B cell (primary cell): Measurements from ENCODE around the gene PRSS23. TPM values are rescaled to one million over a fixed set of nuclear protein-coding genes. Genes with fewer than 3 reads are reported as not detected.

Experiments used
- ATAC-seq: fragments of 200-7000 bp; cut with Tn5 transposase; one replicate; pipeline ENCODE4 v1.10.0; 2021; ENCODE audit warnings: low read depth, mild to moderate bottlenecking, moderate number of reproducible peaks, moderate library complexity
- CTCF ChIA-PET: fragments of 350-600 bp; sonication (Branson Sonifier 250); formaldehyde crosslinking; loops from one replicate; lab custom pipeline; 2021; ENCODE audit warnings: antibody characterized with exemption, inconsistent platforms; lab: Charles Lee
- POLR2A ChIA-PET: fragments of 350-600 bp; sonication (Branson Sonifier 250); formaldehyde crosslinking; loops from one replicate; lab custom pipeline; 2021; ENCODE audit warnings: antibody characterized with exemption; lab: Charles Lee
- DNase-seq: peaks from one replicate; pipeline ENCODE4 v3.0.0; 2013
- H2AFZ ChIP-seq: 2 replicates; pipeline ENCODE4 v1.6.1; 2012; ENCODE audit warnings: mild to moderate bottlenecking, low read depth, low read length; ENCODE audit not compliant: insufficient read depth, poor library complexity, severe bottlenecking
- H3K27ac ChIP-seq, 2 donors: 1 replicate in 1 of 2; 2 replicates in 1 of 2; pipeline ENCODE4 v1.5.1; 2012 to 2013; ENCODE audit warnings: low read length in 2 of 2, mild to moderate bottlenecking in 2 of 2, moderate library complexity in 1 of 2
- H3K27me3 ChIP-seq, 4 experiments: fragments of 200-600 bp in 1 of 4; sonication (generic) in 1 of 4; replicated peaks in 1 of 4; 1 replicate in 2 of 4; 2 replicates in 2 of 4; pipeline versions ENCODE4 v1.6.1 to v1.7.0; 2013 to 2016; ENCODE audit warnings: low read length in 3 of 4, mild to moderate bottlenecking in 2 of 4, mixed read lengths in 1 of 4, moderate library complexity in 1 of 4; ENCODE audit not compliant: insufficient read depth in 4 of 4, control insufficient read depth in 3 of 4; ENCODE audit errors: control extremely low read depth in 1 of 4
- H3K36me3 ChIP-seq, 2 experiments: replicated peaks in 1 of 2; 1 replicate in 1 of 2; 2 replicates in 1 of 2; pipeline versions ENCODE4 v1.6.1 to v1.7.1; 2013; ENCODE audit warnings: low read length in 1 of 2; ENCODE audit not compliant: insufficient read depth in 2 of 2, control insufficient read depth in 1 of 2; ENCODE audit errors: control extremely low read depth in 1 of 2, extremely low read depth in 1 of 2
- H3K4me1 ChIP-seq, 2 donors: fragments of 200-600 bp in 1 of 2; sonication (generic) in 1 of 2; 1 replicate in 1 of 2; 2 replicates in 1 of 2; pipeline versions ENCODE4 v1.5.1 to v1.6.1; 2013 to 2017; ENCODE audit warnings: low read length in 2 of 2; ENCODE audit not compliant: control insufficient read depth in 2 of 2, insufficient read depth in 2 of 2
- H3K4me2 ChIP-seq: replicated peaks from 2 replicates; pipeline ENCODE3; 2012; ENCODE audit warnings: mild to moderate bottlenecking, low read depth, low read length; ENCODE audit not compliant: poor library complexity, severe bottlenecking
- H3K4me3 ChIP-seq, 5 experiments: fragments of 200-600 bp in 1 of 5; sonication (generic) in 1 of 5; 1 replicate in 3 of 5; 2 replicates in 2 of 5; pipeline versions ENCODE4 v1.5.1 to v1.7.0; 2011 to 2016; ENCODE audit warnings: low read length in 4 of 5, mild to moderate bottlenecking in 4 of 5, low read depth in 2 of 5, control low read depth in 1 of 5, moderate library complexity in 1 of 5; ENCODE audit not compliant: insufficient read depth in 1 of 5; ENCODE audit errors: control extremely low read depth in 1 of 5, extremely low read depth in 1 of 5
- H3K79me2 ChIP-seq: fragments of 200-600 bp; sonication (generic); one replicate; pipeline ENCODE4 v1.6.0; 2016; ENCODE audit warnings: low read length; ENCODE audit not compliant: control insufficient read depth, insufficient read depth
- H3K9ac ChIP-seq: fragments of 200-600 bp; sonication (generic); 2 replicates; pipeline ENCODE4 v1.6.1; 2017; ENCODE audit warnings: mild to moderate bottlenecking, low read length, moderate library complexity
- H3K9me3 ChIP-seq, 3 donors: one replicate each; pipeline versions ENCODE4 v1.6.1 to v1.7.1; 2013; ENCODE audit warnings: low read length in 2 of 3; ENCODE audit not compliant: control insufficient read depth in 2 of 3, insufficient read depth in 1 of 3; ENCODE audit errors: control extremely low read depth in 1 of 3
- H4K20me1 ChIP-seq: 2 replicates; pipeline ENCODE4 v1.6.0; 2012; ENCODE audit warnings: mild to moderate bottlenecking, low read length; ENCODE audit not compliant: insufficient read depth, control insufficient read depth, poor library complexity, severe bottlenecking
- H3K27ac Mint-ChIP-seq: one replicate; pipeline ENCODE4 v1.8.0; 2021; ENCODE audit warnings: mixed read lengths
- H3K27me3 Mint-ChIP-seq: one replicate; pipeline ENCODE4 v1.8.0; 2021; ENCODE audit warnings: mixed read lengths
- H3K4me1 Mint-ChIP-seq: one replicate; pipeline ENCODE4 v1.8.0; 2021; ENCODE audit warnings: mixed read lengths
- H3K4me3 Mint-ChIP-seq: one replicate; pipeline ENCODE4 v1.8.0; 2021; ENCODE audit warnings: mixed read lengths
- H3K9me3 Mint-ChIP-seq: one replicate; pipeline ENCODE4 v1.8.0; 2022; ENCODE audit warnings: mixed read lengths; ENCODE audit not compliant: insufficient read depth
- CTCF ChIP-seq: fragments of 200-600 bp; IDR thresholded peaks from one replicate; pipeline ENCODE4 v1.8.0; 2022; ENCODE audit warnings: antibody characterized with exemption, mild to moderate bottlenecking
- EZH2 ChIP-seq: IDR thresholded peaks from 2 replicates; pipeline ENCODE4 v1.6.1; 2012; ENCODE audit warnings: borderline replicate concordance, low read depth, mild to moderate bottlenecking, moderate library complexity, low read length; ENCODE audit not compliant: insufficient read depth, poor library complexity, severe bottlenecking
- WGBS: methylation state at CpG from one replicate; pipeline ENCODE4 v1.1.5; 2013; ENCODE audit warnings: missing lambda C conversion rate; ENCODE audit not compliant: insufficient coverage; 5-methylcytosine and 5-hydroxymethylcytosine counted together
- intact Hi-C: fragments of 100-400 bp; cut with micrococcal nuclease; formaldehyde crosslinking; loops from one replicate; pipeline ENCODE4 v1.10.0; 2022
- polyA plus RNA-seq: library from polyadenylated mRNA; depleted of rRNA; stranded (reverse); fragments of >200 nt; gene quantifications from 2 replicates; pipeline ENCODE4 v1.2.3, GENCODE V29; 2012
- total RNA-seq, 2 donors: library from RNA; stranded (reverse); fragments of 120-200 nt in 1 of 2; gene quantifications; 1 replicate in 1 of 2; 2 replicates in 1 of 2; pipeline versions ENCODE4 v1.2.3 to v1.2.4, GENCODE V29; 2013 to 2022

PRSS23 gene
- total and polyA plus RNA-seq, 2 donors (not counting 1 experiment from before 2014, with no cell fraction given), result 0.03 TPM; not detected in 1

- ChIA-PET POLR2A (no interaction called here), CTCF (interaction anchor here (1.6 kb wide), 1 partner anchor 16 kb away, joined by 4 read pairs; no protein-coding TSS in a partner anchor)
- no peak for DNase-seq
- TF ChIP-seq CTCF (no peak), EZH2 (no peak)
- peaks cover 2% of the 10 kb centered on the region for H3K4me1 Mint-ChIP-seq
- 60% methylated on average over 1 of the region's 2 CpGs for WGBS
- Histone ChIP-seq H2AFZ (no peak overlapping the region), H3K4me3 (no peak overlapping the region), H3K4me1 (peaks cover 0 to 2% of the 10 kb centered on the region in 2 donors), H3K27ac (no peak overlapping the region), H4K20me1 (no peaks in the 10 kb centered on the region), H3K9ac (no peak overlapping the region), H3K79me2 (no peaks in the 10 kb centered on the region), H3K9me3 (no peaks in the 10 kb centered on the region), H3K4me2 (no peak overlapping the region), H3K27me3 (peaks cover 0 to 16% (median 11%) of the 10 kb centered on the region in 4 experiments), H3K36me3 (no peaks in the 10 kb centered on the region)
- H3K27me3 Mint-ChIP-seq, result peaks cover 42% of the 10 kb centered on the region
- H3K4me3 Mint-ChIP-seq, result no peak overlapping the region
- intact Hi-C loops, result no loop called here
- no peak for ATAC-seq
- H3K9me3 Mint-ChIP-seq, result no peaks in the 10 kb centered on the region
- no peak overlapping the region for H3K27ac Mint-ChIP-seq
These were observed 5.5 kb downstream of the PRSS23 start for GRCh38 chr11:86805873-86806310.

DNA sequence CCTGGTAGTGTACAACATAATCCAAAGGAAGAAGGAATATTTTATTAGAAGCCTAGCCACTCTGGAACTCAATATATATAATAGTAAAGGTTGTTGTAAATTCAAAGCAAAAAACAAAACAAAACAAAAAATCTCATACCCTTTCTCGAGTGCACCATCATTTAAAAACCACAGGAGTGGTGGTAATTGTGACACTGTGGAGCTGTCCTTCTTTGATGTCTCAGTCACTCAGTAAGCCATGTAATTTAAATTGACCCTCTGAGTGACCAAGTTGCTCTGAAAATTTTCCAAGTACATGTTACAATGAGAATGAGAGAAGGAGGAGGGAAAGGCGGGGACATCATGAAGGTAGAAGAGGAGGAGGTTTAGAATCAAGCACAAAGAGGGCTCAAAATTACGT lies 6.6 kb downstream of the PRSS23 start:
- no peaks in the 10 kb centered on the region for H3K36me3 ChIP-seq
- H2AFZ ChIP-seq, result no peak overlapping the region
- H3K27ac ChIP-seq, result no peak overlapping the region
- no peak overlapping the region for H3K4me3 ChIP-seq
- no CpG with 5 or more reads among the region's 3 CpGs for WGBS
- H3K4me3 Mint-ChIP-seq, result no peak overlapping the region
- H3K4me1 Mint-ChIP-seq, result no peaks in the 10 kb centered on the region
- CTCF ChIA-PET, result interaction anchor here (1.6 kb wide), 1 partner anchor 14 kb away, joined by 4 read pairs; no protein-coding TSS in a partner anchor
- H3K4me1 ChIP-seq, result no peaks in the 10 kb centered on the region
- no peak overlapping the region for H3K27ac Mint-ChIP-seq
- ATAC-seq, result no peak
- intact Hi-C loops, result no loop called here
- no peaks in the 10 kb centered on the region for H3K9me3 ChIP-seq
- H3K9me3 Mint-ChIP-seq, result no peaks in the 10 kb centered on the region
- no peak for TF ChIP-seq EZH2
- TF ChIP-seq CTCF, result no peak
- H3K27me3 Mint-ChIP-seq, result peaks cover 33% of the 10 kb centered on the region
- H3K27me3 ChIP-seq, result peaks cover 0 to 10% (median 4%) of the 10 kb centered on the region in 4 experiments
- H3K79me2 ChIP-seq, result no peaks in the 10 kb centered on the region
- H3K9ac ChIP-seq, result no peak overlapping the region
- no peak for DNase-seq
- POLR2A ChIA-PET, result no interaction called here
- H4K20me1 ChIP-seq, result no peaks in the 10 kb centered on the region
- H3K4me2 ChIP-seq, result no peak overlapping the region
